H9 (cell line): ENCODE measurements around the gene ITPR2. TPM values are rescaled to one million over a fixed set of nuclear protein-coding genes. Genes with fewer than 3 reads are reported as not detected.

ENCODE experiments used
- DNase-seq: peaks from one replicate; pipeline ENCODE4 v3.0.0-alpha.2; 2017
- H2AFZ ChIP-seq: one replicate; pipeline ENCODE4 v1.6.1; 2013; ENCODE audit warnings: mild to moderate bottlenecking, low read length, control low read depth, moderate library complexity
- H2AK5ac ChIP-seq: 2 replicates; pipeline ENCODE4 v1.6.1; 2013; ENCODE audit warnings: low read length, control low read depth, mixed read lengths; ENCODE audit not compliant: insufficient read length
- H2BK120ac ChIP-seq: one replicate; pipeline ENCODE4 v1.6.1; 2013; ENCODE audit warnings: low read depth, mild to moderate bottlenecking, low read length, control low read depth, inconsistent platforms; ENCODE audit not compliant: poor library complexity, severe bottlenecking
- H2BK12ac ChIP-seq: 2 replicates; pipeline ENCODE4 v1.6.1; 2013; ENCODE audit warnings: low read length, control low read depth, mixed read lengths, low read depth; ENCODE audit not compliant: insufficient read length
- H2BK15ac ChIP-seq: 2 replicates; pipeline ENCODE4 v1.6.1; 2013; ENCODE audit warnings: low read depth, low read length, control low read depth
- H2BK20ac ChIP-seq: one replicate; pipeline ENCODE4 v1.6.1; 2013; ENCODE audit warnings: low read depth, mild to moderate bottlenecking, low read length, control low read depth, inconsistent platforms; ENCODE audit not compliant: poor library complexity, severe bottlenecking
- H2BK5ac ChIP-seq: 2 replicates; pipeline ENCODE4 v1.6.1; 2013; ENCODE audit warnings: low read length, control low read depth, mixed read lengths; ENCODE audit not compliant: insufficient read length
- H3K14ac ChIP-seq: 2 replicates; pipeline ENCODE4 v1.6.1; 2013; ENCODE audit warnings: low read length, control low read depth; ENCODE audit not compliant: insufficient read depth
- H3K18ac ChIP-seq: 2 replicates; pipeline ENCODE4 v1.6.1; 2013; ENCODE audit warnings: low read depth, mild to moderate bottlenecking, mixed read lengths, low read length, control low read depth; ENCODE audit not compliant: insufficient read length
- H3K23ac ChIP-seq: 2 replicates; pipeline ENCODE4 v1.6.1; 2013; ENCODE audit warnings: low read length, control low read depth, mixed read lengths, low read depth; ENCODE audit not compliant: insufficient read length
- H3K23me2 ChIP-seq: 2 replicates; pipeline ENCODE4 v1.6.1; 2013; ENCODE audit warnings: low read depth, mild to moderate bottlenecking, mixed read lengths, low read length, control low read depth; ENCODE audit not compliant: insufficient read length, poor library complexity, severe bottlenecking
- H3K27ac ChIP-seq: 2 replicates; pipeline ENCODE4 v1.5.1; 2013; ENCODE audit warnings: low read length, control low read depth, mixed read lengths, low read depth; ENCODE audit not compliant: insufficient read length
- H3K27me3 ChIP-seq: 2 replicates; pipeline ENCODE4 v1.6.1; 2013; ENCODE audit warnings: low read length, control low read depth, inconsistent platforms; ENCODE audit not compliant: insufficient read depth
- H3K4ac ChIP-seq: 2 replicates; pipeline ENCODE4 v1.6.1; 2013; ENCODE audit warnings: low read depth, mild to moderate bottlenecking, control low read depth, inconsistent platforms, low read length, moderate library complexity
- H3K4me1 ChIP-seq: 2 replicates; pipeline ENCODE4 v1.6.1; 2013; ENCODE audit warnings: low read length, control low read depth, inconsistent platforms; ENCODE audit not compliant: insufficient read depth
- H3K4me2 ChIP-seq: 2 replicates; pipeline ENCODE4 v1.6.1; 2013; ENCODE audit warnings: low read length, control low read depth, mixed read lengths; ENCODE audit not compliant: insufficient read length, insufficient read depth
- H3K56ac ChIP-seq: 2 replicates; pipeline ENCODE4 v1.6.1; 2013; ENCODE audit warnings: low read depth, mild to moderate bottlenecking, mixed read lengths, low read length, control low read depth; ENCODE audit not compliant: insufficient read length
- H3K79me1 ChIP-seq: 2 replicates; pipeline ENCODE4 v1.6.1; 2013; ENCODE audit warnings: low read depth, mild to moderate bottlenecking, moderate library complexity, low read length, control low read depth, inconsistent platforms; ENCODE audit not compliant: insufficient read depth, poor library complexity, severe bottlenecking
- H3K79me2 ChIP-seq: 2 replicates; pipeline ENCODE4 v1.6.1; 2013; ENCODE audit warnings: low read length, control low read depth, inconsistent platforms; ENCODE audit not compliant: insufficient read depth
- H3K9ac ChIP-seq: 2 replicates; pipeline ENCODE4 v1.6.1; 2013; ENCODE audit warnings: low read length, control low read depth, mixed read lengths; ENCODE audit not compliant: insufficient read length; ENCODE audit errors: extremely low read depth
- H3K9me3 ChIP-seq: one replicate; pipeline ENCODE4 v1.6.1; 2013; ENCODE audit warnings: low read depth, low read length, inconsistent platforms; ENCODE audit not compliant: control insufficient read depth
- H3T11ph ChIP-seq: one replicate; pipeline ENCODE4 v1.6.1; 2013; ENCODE audit warnings: mild to moderate bottlenecking, low read length, control low read depth, inconsistent platforms
- H4K20me1 ChIP-seq: one replicate; pipeline ENCODE4 v1.6.1; 2013; ENCODE audit not compliant: control insufficient read depth, insufficient read length, insufficient read depth
- H4K5ac ChIP-seq: 2 replicates; pipeline ENCODE4 v1.6.1; 2013; ENCODE audit warnings: low read depth, mild to moderate bottlenecking, mixed read lengths, low read length, control low read depth; ENCODE audit not compliant: insufficient read length
- H4K8ac ChIP-seq: replicated peaks from 2 replicates; pipeline ENCODE4 v1.6.1; 2013; ENCODE audit warnings: low read length, control low read depth, mixed read lengths, low read depth; ENCODE audit not compliant: insufficient read length
- H4K91ac ChIP-seq: 2 replicates; pipeline ENCODE4 v1.6.1; 2013; ENCODE audit warnings: low read depth, mild to moderate bottlenecking, moderate library complexity, mixed read lengths, low read length, control low read depth; ENCODE audit not compliant: insufficient read length
- H3K27ac Mint-ChIP-seq, 3 experiments: 2 replicates in 2 of 3; 3 replicates in 1 of 3; pipeline ENCODE4 v1.8.0; 2020 to 2021; ENCODE audit warnings: mixed read lengths in 3 of 3, mild to moderate bottlenecking in 1 of 3, moderate library complexity in 1 of 3
- H3K27me3 Mint-ChIP-seq: 2 replicates; pipeline ENCODE4 v1.8.0; 2021; ENCODE audit warnings: low read depth, mild to moderate bottlenecking, moderate library complexity, mixed read lengths
- H3K36me3 Mint-ChIP-seq, 3 experiments: 2 replicates in 2 of 3; 3 replicates in 1 of 3; pipeline ENCODE4 v1.8.0; 2020 to 2021; ENCODE audit warnings: low read depth in 3 of 3, mixed read lengths in 3 of 3; ENCODE audit not compliant: insufficient read depth in 1 of 3
- H3K4me1 Mint-ChIP-seq, 2 experiments: 2 replicates each; pipeline ENCODE4 v1.8.0; 2020; ENCODE audit warnings: mixed read lengths in 2 of 2
- H3K4me3 Mint-ChIP-seq, 2 experiments: 2 replicates in 1 of 2; 3 replicates in 1 of 2; pipeline ENCODE4 v1.8.0; 2020 to 2021; ENCODE audit warnings: mild to moderate bottlenecking in 2 of 2, mixed read lengths in 2 of 2, moderate library complexity in 1 of 2
- H3K9me3 Mint-ChIP-seq, 2 experiments: 2 replicates in 1 of 2; 3 replicates in 1 of 2; pipeline ENCODE4 v1.8.0; 2020; ENCODE audit warnings: mild to moderate bottlenecking in 2 of 2, mixed read lengths in 2 of 2, moderate library complexity in 1 of 2
- WGBS: extraction: QIAGEN DNeasy Blood & Tissue Kit; methylation state at CpG from one replicate; pipeline ENCODE4 v1.1.7; 2013; ENCODE audit warnings: missing lambda C conversion rate, low lambda C conversion rate, mixed read lengths; ENCODE audit not compliant: insufficient read length; ENCODE audit errors: extremely low coverage; 5-methylcytosine and 5-hydroxymethylcytosine counted together
- total RNA-seq: library from RNA; stranded (reverse); gene quantifications from 2 replicates; pipeline ENCODE4 v1.2.1, GENCODE V29; 2021
- TF ChIP-seq, protein P1 (sequence below): fragments of 200-600 bp; sonication (generic); conservative IDR thresholded peaks from 3 replicates; pipeline ENCODE4 v1.8.0; 2021; ENCODE audit warnings: antibody characterized with exemption, mild to moderate bottlenecking

The ITPR2 gene
- total RNA-seq, 1 experiment from 2014 or later, result 14.8 TPM

GRCh38 chr12:26428420-26428819 lies 404.6 kb downstream of the ITPR2 start:
- TF ChIP-seq, protein P1, sequence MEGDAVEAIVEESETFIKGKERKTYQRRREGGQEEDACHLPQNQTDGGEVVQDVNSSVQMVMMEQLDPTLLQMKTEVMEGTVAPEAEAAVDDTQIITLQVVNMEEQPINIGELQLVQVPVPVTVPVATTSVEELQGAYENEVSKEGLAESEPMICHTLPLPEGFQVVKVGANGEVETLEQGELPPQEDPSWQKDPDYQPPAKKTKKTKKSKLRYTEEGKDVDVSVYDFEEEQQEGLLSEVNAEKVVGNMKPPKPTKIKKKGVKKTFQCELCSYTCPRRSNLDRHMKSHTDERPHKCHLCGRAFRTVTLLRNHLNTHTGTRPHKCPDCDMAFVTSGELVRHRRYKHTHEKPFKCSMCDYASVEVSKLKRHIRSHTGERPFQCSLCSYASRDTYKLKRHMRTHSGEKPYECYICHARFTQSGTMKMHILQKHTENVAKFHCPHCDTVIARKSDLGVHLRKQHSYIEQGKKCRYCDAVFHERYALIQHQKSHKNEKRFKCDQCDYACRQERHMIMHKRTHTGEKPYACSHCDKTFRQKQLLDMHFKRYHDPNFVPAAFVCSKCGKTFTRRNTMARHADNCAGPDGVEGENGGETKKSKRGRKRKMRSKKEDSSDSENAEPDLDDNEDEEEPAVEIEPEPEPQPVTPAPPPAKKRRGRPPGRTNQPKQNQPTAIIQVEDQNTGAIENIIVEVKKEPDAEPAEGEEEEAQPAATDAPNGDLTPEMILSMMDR, result no peak
- H3K36me3 Mint-ChIP-seq, result no peaks in the 10 kb centered on the region
- no peaks in the 10 kb centered on the region for H3K9me3 Mint-ChIP-seq

More at GRCh38 chr12:26428420-26428819, 404.6 kb downstream of the ITPR2 start:
- Histone ChIP-seq H4K5ac (no peak overlapping the region), H3K23me2 (no peaks in the 10 kb centered on the region), H2AK5ac (no peak overlapping the region), H4K91ac (no peak overlapping the region), H2BK12ac (no peak overlapping the region), H2BK20ac (no peak overlapping the region), H4K20me1 (no peaks in the 10 kb centered on the region), H3K4me1 (no peaks in the 10 kb centered on the region), H3K27ac (no peak overlapping the region), H3K9me3 (no peaks in the 10 kb centered on the region), H3K9ac (no peak overlapping the region), H2AFZ (no peak overlapping the region), H3K79me2 (no peaks in the 10 kb centered on the region), H4K8ac (no peak overlapping the region), H3K27me3 (no peaks in the 10 kb centered on the region), H2BK5ac (no peak overlapping the region), H3K79me1 (no peaks in the 10 kb centered on the region), H3K23ac (no peak overlapping the region), H3T11ph (no peak overlapping the region), H3K18ac (no peak overlapping the region), H2BK15ac (no peak overlapping the region), H3K56ac (no peak overlapping the region), H3K4me2 (no peak overlapping the region), H3K14ac (no peak overlapping the region), H3K4ac (no peak overlapping the region), H2BK120ac (no peak overlapping the region)
- no peak overlapping the region for H3K4me3 Mint-ChIP-seq
- no peak overlapping the region for H3K27ac Mint-ChIP-seq
- no CpG with 5 or more reads among the region's 2 CpGs for WGBS
- no peak for DNase-seq
- no peaks in the 10 kb centered on the region for H3K27me3 Mint-ChIP-seq
- no peaks in the 10 kb centered on the region for H3K4me1 Mint-ChIP-seq
